ENCODE results near the gene SH3GL1.

SH3GL1 gene

DNA sequence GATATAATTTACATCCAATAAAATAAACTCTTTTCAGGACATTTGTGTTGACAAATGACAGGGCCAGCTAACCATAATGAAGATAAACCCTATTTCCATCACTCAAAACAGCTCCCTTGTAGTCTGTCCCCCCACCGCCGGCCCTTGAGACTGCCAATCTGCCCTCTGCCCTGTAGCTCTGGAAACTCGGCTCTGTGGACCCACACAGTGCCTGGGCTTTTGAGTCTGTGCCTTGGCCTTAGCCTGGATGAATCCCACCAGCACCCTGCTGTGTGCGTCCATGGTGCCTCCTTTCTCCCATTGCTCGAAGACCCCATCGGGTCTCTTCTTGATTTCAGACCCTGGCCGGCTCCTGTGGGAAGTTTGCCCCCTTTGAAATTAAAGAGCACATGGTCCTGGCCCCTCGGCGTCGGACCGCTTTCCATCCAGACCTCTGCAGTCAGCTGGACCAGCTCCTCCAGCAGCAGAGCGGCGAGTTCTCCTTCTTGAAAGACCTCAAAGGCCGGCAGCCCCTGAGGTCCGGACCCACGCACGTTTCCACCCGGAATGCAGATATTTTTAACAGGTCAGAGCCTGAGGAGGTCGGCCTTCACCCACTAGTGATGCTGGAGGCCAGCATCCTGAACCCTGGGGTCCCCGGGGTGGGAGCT is 28.1 kb upstream of the SH3GL1 start:
- Histone ChIP-seq H3K36me3 (ENCODE audit: insufficient read depth, low read length) (peaks cover 75% of the 10 kb centered on the region), H3K27ac (no peak overlapping the region), H3K4me3 (no peak overlapping the region), H3K9ac (ENCODE audit: insufficient read length) (no peak overlapping the region), H3K9me3 (ENCODE audit: low read depth, low read length) (no peaks in the 10 kb centered on the region)
- no peak for DNase-seq (ENCODE audit: low read depth, low spot score)
- TF ChIP-seq EZH2 (IDR thresholded peaks at IDR 0.05) (no peak), POLR2AphosphoS5 (IDR thresholded peaks at IDR 0.05; ENCODE audit: borderline replicate concordance, low read depth, low read length) (no peak), FOXP2 (optimal IDR thresholded peaks at IDR 0.05; ENCODE audit: control extremely low read depth, extremely low read length, insufficient read depth) (no peak)

DNA sequence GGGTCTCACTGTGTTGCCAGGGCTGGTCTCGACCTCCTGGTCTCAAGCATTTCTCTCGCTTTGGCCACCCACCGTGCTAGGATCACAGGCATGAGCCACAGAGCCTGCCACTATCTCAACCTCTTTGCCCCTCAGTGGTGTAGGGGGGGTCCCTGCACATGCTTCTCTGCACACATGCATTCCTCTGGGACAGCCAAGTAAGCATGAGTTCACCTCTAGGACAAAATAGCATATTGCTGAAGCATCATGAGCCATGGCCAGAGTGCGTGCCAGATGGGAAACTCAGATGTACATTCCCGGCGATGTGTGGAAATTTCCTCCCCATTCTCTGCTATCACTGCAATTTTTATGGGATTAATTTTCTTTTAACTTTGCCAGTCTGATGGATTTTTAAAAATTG is 25.2 kb upstream of the SH3GL1 start:
- H3K9me3 ChIP-seq (ENCODE audit: low read depth, low read length): no peaks in the 10 kb centered on the region
- peaks cover 71% of the 10 kb centered on the region for H3K36me3 ChIP-seq (ENCODE audit: insufficient read depth, low read length)
- no peak for DNase-seq (ENCODE audit: low read depth, low spot score)
- H3K27ac ChIP-seq: no peak overlapping the region
- no peak overlapping the region for H3K4me3 ChIP-seq
- no peak overlapping the region for H3K9ac ChIP-seq (ENCODE audit: insufficient read length)
- no peak for TF ChIP-seq FOXP2 (optimal IDR thresholded peaks at IDR 0.05; ENCODE audit: control extremely low read depth, extremely low read length, insufficient read depth)
- no peak for TF ChIP-seq POLR2AphosphoS5 (IDR thresholded peaks at IDR 0.05; ENCODE audit: borderline replicate concordance, low read depth, low read length)
- no peak for TF ChIP-seq EZH2 (IDR thresholded peaks at IDR 0.05)

DNA sequence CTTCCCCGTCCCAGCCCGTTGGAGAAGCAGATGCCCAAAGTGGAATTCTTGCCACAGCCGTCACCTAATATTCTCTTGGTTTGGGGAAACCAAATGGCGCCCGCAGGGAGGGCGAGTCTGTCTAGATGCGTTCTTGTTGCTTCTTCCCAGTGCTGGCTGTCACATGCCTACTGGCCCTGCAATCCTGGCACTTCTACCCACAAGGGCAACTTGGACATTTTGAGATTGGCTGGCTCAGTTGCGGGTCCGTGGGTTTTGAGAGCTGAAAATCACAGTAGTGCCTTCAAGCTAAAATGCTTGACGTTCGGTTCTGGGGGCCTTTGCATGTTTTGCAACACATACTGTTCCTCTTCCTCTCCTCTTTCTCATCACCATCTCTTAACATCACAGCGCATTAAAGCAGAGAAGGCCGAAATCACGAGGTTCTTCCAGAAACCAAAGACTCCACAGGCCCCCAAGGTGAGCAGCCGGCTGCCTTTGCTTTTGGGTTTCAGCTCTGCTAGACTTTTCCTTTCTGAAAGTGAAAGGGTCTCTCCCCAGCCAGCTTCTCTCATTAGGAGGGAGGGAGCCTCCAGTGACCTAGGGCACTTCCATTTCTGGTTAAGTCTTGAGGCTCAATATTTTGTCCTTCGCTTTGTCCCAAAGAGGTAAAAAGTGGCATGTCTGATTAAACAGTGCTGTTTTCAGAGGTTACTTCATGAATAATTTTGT is 23.2 kb upstream of the SH3GL1 start:
- Histone ChIP-seq H3K36me3 (ENCODE audit: insufficient read depth, low read length) (peaks cover 63% of the 10 kb centered on the region), H3K9me3 (ENCODE audit: low read depth, low read length) (no peaks in the 10 kb centered on the region), H3K9ac (ENCODE audit: insufficient read length) (no peak overlapping the region), H3K27ac (no peak overlapping the region), H3K4me3 (no peak overlapping the region)
- no peak for TF ChIP-seq EZH2 (IDR thresholded peaks at IDR 0.05)
- TF ChIP-seq POLR2AphosphoS5 (IDR thresholded peaks at IDR 0.05; ENCODE audit: borderline replicate concordance, low read depth, low read length): no peak
- TF ChIP-seq FOXP2 (optimal IDR thresholded peaks at IDR 0.05; ENCODE audit: control extremely low read depth, extremely low read length, insufficient read depth): no peak
- DNase-seq (ENCODE audit: low read depth, low spot score): no peak

DNA sequence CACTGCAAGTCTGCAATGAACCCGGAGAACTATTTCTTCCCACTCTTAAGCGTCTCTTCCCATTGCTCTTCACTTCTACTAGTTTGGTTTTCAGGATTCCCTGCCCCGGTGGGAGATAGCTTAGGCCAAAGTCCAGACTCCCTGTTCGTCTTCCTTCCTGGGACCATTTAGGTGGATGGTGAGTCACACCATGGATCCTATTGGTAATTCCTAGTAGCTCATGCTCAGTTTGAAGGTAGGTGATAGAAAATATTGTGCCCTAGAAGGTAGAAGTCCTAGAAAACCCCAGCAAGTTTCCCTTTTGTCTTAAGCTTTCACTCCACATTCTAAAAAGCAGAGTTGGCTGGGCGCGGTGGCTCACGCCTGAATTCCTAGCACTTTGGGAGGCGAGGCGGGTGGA is 15.9 kb upstream of the SH3GL1 start:
- no peak overlapping the region for H3K4me3 ChIP-seq
- TF ChIP-seq POLR2AphosphoS5 (IDR thresholded peaks at IDR 0.05; ENCODE audit: borderline replicate concordance, low read depth, low read length): no peak
- no peak for TF ChIP-seq FOXP2 (optimal IDR thresholded peaks at IDR 0.05; ENCODE audit: control extremely low read depth, extremely low read length, insufficient read depth)
- no peak for TF ChIP-seq EZH2 (IDR thresholded peaks at IDR 0.05)
- H3K27ac ChIP-seq: no peak overlapping the region
- no peak for DNase-seq (ENCODE audit: low read depth, low spot score)
- H3K9ac ChIP-seq (ENCODE audit: insufficient read length): no peak overlapping the region
- peaks cover 63% of the 10 kb centered on the region for H3K36me3 ChIP-seq (ENCODE audit: insufficient read depth, low read length)
- H3K9me3 ChIP-seq (ENCODE audit: low read depth, low read length): no peaks in the 10 kb centered on the region

DNA sequence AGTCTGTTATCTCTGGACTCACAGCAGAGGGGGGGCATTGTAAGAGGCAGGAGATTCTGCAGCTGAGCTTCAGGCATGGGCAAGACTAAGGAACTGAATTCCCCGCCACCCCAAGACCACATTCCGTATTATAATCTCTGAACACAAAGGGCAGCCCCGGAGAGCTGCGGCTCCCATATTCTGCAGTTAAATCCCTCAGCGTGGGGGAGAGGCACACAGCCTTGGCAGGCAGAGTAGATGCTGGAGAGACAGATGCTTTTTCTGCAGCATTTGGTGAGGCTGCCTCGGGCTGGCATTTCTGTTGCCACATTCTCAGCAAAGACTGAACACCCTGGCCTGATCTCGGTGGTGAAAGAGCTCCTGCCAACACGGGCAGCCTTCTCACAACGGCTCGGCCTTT is 15.0 kb upstream of the SH3GL1 start:
- H3K36me3 ChIP-seq (ENCODE audit: insufficient read depth, low read length): peaks cover 63% of the 10 kb centered on the region
- no peak for TF ChIP-seq FOXP2 (optimal IDR thresholded peaks at IDR 0.05; ENCODE audit: control extremely low read depth, extremely low read length, insufficient read depth)
- no peak for TF ChIP-seq EZH2 (IDR thresholded peaks at IDR 0.05)
- no peak for TF ChIP-seq POLR2AphosphoS5 (IDR thresholded peaks at IDR 0.05; ENCODE audit: borderline replicate concordance, low read depth, low read length)
- H3K9me3 ChIP-seq (ENCODE audit: low read depth, low read length): no peaks in the 10 kb centered on the region
- no peak overlapping the region for H3K4me3 ChIP-seq
- 0 out of 2 replicates have a peak overlapping the region, but pooled peaks have one; percentile 30 for H3K27ac ChIP-seq
- H3K9ac ChIP-seq (ENCODE audit: insufficient read length): no peak overlapping the region
- no peak for DNase-seq (ENCODE audit: low read depth, low spot score)

DNA sequence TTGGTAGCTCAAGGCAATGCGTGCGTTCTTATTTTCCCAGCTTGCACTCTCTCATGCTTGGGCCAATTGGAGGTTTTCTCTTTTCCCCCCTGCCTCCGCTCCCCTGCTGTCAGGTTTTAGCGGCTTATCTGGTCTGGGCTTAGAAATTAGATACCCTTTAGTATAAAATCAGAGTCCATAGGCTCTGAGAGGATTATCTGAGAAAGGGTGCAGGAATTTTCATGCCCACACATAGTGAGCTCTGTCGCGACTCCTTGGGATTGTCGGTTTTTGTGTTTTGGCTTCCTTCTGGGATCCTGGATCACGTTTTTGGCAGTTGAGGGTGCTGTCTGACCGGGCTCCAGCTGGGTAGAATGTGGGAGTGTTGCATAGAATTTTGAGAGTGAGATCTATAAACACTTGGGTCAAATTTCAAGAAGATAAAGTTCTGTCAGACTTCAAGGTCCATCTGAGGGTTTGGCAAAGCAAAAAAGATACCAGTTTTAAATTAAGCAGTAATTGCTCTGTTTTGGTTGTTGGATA is 14.5 kb upstream of the SH3GL1 start:
- H3K9me3 ChIP-seq (ENCODE audit: low read depth, low read length): no peaks in the 10 kb centered on the region
- TF ChIP-seq EZH2 (IDR thresholded peaks at IDR 0.05) (no peak), POLR2AphosphoS5 (IDR thresholded peaks at IDR 0.05; ENCODE audit: borderline replicate concordance, low read depth, low read length) (no peak), FOXP2 (optimal IDR thresholded peaks at IDR 0.05; ENCODE audit: control extremely low read depth, extremely low read length, insufficient read depth) (no peak)
- no peak for DNase-seq (ENCODE audit: low read depth, low spot score)
- no peak overlapping the region for H3K4me3 ChIP-seq
- peaks cover 64% of the 10 kb centered on the region for H3K36me3 ChIP-seq (ENCODE audit: insufficient read depth, low read length)
- peak overlapping the region; percentile 20 for H3K9ac ChIP-seq (ENCODE audit: insufficient read length)
- peak overlapping the region; percentile 30; the same call in 1 of the 2 replicates for H3K27ac ChIP-seq

DNA sequence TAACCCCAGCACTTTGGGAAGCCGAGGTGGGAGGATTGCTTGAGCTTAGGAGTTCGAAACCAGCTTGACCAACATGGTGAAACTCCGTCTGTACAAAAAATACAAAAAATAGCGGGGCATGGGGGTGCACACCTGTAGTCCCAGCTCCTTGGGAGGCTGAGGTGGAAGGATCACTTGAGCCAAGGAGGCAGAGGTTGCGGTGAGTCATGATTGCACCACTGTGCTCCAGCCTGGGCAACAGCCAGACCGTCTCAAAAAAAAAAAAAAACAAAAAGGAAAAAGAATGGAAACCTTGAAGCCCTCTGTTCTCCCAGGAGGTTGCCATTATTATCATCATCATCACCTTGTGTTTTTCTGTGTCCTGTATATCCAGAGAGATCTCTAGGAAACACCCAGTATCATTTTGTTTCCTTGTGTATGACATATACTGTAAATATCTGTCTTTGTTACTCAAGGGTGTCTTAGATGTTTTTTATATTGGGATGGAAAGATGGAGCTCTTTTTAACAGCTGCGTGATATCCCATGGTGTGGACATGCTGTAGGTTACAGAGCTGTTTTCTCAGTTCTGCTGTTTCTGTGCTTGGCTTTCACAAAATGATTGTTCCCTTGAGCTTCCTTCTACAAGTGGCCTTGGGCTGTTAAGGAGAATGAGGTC is 13.9 kb upstream of the SH3GL1 start:
- H3K27ac ChIP-seq: peak overlapping the region; percentile 30; the same call in 1 of the 2 replicates
- TF ChIP-seq POLR2AphosphoS5 (IDR thresholded peaks at IDR 0.05; ENCODE audit: borderline replicate concordance, low read depth, low read length) (no peak), FOXP2 (optimal IDR thresholded peaks at IDR 0.05; ENCODE audit: control extremely low read depth, extremely low read length, insufficient read depth) (no peak), EZH2 (IDR thresholded peaks at IDR 0.05) (no peak)
- peak overlapping the region; percentile 20 for H3K9ac ChIP-seq (ENCODE audit: insufficient read length)
- no peak for DNase-seq (ENCODE audit: low read depth, low spot score)
- H3K4me3 ChIP-seq: no peak overlapping the region
- peaks cover 66% of the 10 kb centered on the region for H3K36me3 ChIP-seq (ENCODE audit: insufficient read depth, low read length)
- H3K9me3 ChIP-seq (ENCODE audit: low read depth, low read length): no peaks in the 10 kb centered on the region

DNA sequence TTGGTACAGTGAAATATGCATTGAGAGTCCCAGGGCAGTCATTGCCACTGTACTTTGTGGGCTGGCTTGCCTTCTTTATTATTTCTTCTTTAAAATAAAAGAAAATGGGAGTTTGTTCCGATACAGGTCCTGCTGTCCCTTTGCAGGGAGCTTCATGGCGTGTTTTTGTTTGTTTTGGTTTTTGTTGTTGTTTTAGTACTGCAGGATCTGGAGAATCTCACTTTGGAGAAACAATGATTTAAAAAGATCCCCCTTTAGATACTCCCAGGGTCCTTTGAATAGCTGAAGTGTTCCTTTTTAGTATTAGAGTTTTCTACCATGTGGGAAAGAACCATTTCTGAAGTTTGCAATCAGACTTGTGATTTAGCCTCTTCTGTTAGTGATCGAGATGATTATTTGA is 13.2 kb upstream of the SH3GL1 start:
- H3K36me3 ChIP-seq (ENCODE audit: insufficient read depth, low read length): peaks cover 70% of the 10 kb centered on the region
- H3K27ac ChIP-seq: no peak overlapping the region
- H3K4me3 ChIP-seq: no peak overlapping the region
- no peak for DNase-seq (ENCODE audit: low read depth, low spot score)
- TF ChIP-seq POLR2AphosphoS5 (IDR thresholded peaks at IDR 0.05; ENCODE audit: borderline replicate concordance, low read depth, low read length): no peak
- no peak for TF ChIP-seq FOXP2 (optimal IDR thresholded peaks at IDR 0.05; ENCODE audit: control extremely low read depth, extremely low read length, insufficient read depth)
- TF ChIP-seq EZH2 (IDR thresholded peaks at IDR 0.05): no peak
- no peaks in the 10 kb centered on the region for H3K9me3 ChIP-seq (ENCODE audit: low read depth, low read length)
- peak overlapping the region; percentile 33 for H3K9ac ChIP-seq (ENCODE audit: insufficient read length)

Data from SK-N-MC (cell line).